ENCODE measurements around the gene SLC18A2.

The SLC18A2 gene

GRCh38 chr10:117237401-117237991 is 3.4 kb upstream of the SLC18A2 start:
- H3K9me2 ChIP-seq (replicated peaks; ENCODE audit: control insufficient read depth, low read length) = no peaks in the 10 kb centered on the region
- peaks cover 4% of the 10 kb centered on the region for H3K9me3 ChIP-seq (ENCODE audit: control insufficient read depth, insufficient read depth, low read length)
- H3K4me1 ChIP-seq (ENCODE audit: control insufficient read depth, low read length) = peaks cover 11% of the 10 kb centered on the region
- H3K27me3 ChIP-seq (ENCODE audit: control insufficient read depth, low read length) = peaks cover 24% of the 10 kb centered on the region
- H3K4me2 ChIP-seq (ENCODE audit: low read length) = no peak overlapping the region
- TF ChIP-seq CTCF (IDR thresholded peaks at IDR 0.05; ENCODE audit: low read depth, low read length, poor library complexity, severe bottlenecking) = no peak
- TF ChIP-seq EZH2phosphoT487 (IDR thresholded peaks at IDR 0.05; ENCODE audit: borderline replicate concordance, low read length) = no peak
- H3F3A ChIP-seq (ENCODE audit: control insufficient read depth, insufficient read depth) = peaks cover 6% of the 10 kb centered on the region; the same call in 1 of the 2 replicates
- no peaks in the 10 kb centered on the region for H3K79me2 ChIP-seq (ENCODE audit: control insufficient read depth, low read length)
- H3K27ac ChIP-seq (ENCODE audit: low read depth, low read length) = no peak overlapping the region
- no peaks in the 10 kb centered on the region for H3K36me3 ChIP-seq (ENCODE audit: control insufficient read depth, low read length)
- H4K20me1 ChIP-seq (ENCODE audit: control insufficient read depth, insufficient read depth, low read depth, low read length) = no peaks in the 10 kb centered on the region
- H3K4me3 ChIP-seq (ENCODE audit: low read length) = no peak overlapping the region

GRCh38 chr10:117239051-117239450 is 1.9 kb upstream of the SLC18A2 start:
- H3K4me3 ChIP-seq (ENCODE audit: low read length) = no peak overlapping the region
- no peaks in the 10 kb centered on the region for H3K36me3 ChIP-seq (ENCODE audit: control insufficient read depth, low read length)
- H4K20me1 ChIP-seq (ENCODE audit: control insufficient read depth, insufficient read depth, low read depth, low read length) = no peaks in the 10 kb centered on the region
- H3K27me3 ChIP-seq (ENCODE audit: control insufficient read depth, low read length) = peaks cover 16% of the 10 kb centered on the region
- H3K27ac ChIP-seq (ENCODE audit: low read depth, low read length) = no peak overlapping the region
- H3K9me3 ChIP-seq (ENCODE audit: control insufficient read depth, insufficient read depth, low read length) = peaks cover 4% of the 10 kb centered on the region
- TF ChIP-seq CTCF (IDR thresholded peaks at IDR 0.05; ENCODE audit: low read depth, low read length, poor library complexity, severe bottlenecking) (no peak), EZH2phosphoT487 (IDR thresholded peaks at IDR 0.05; ENCODE audit: borderline replicate concordance, low read length) (no peak)
- H3K4me2 ChIP-seq (ENCODE audit: low read length) = no peak overlapping the region
- H3F3A ChIP-seq (ENCODE audit: control insufficient read depth, insufficient read depth) = peaks cover 6% of the 10 kb centered on the region; the same call in 1 of the 2 replicates
- H3K79me2 ChIP-seq (ENCODE audit: control insufficient read depth, low read length) = no peaks in the 10 kb centered on the region
- H3K4me1 ChIP-seq (ENCODE audit: control insufficient read depth, low read length) = peaks cover 11% of the 10 kb centered on the region
- H3K9me2 ChIP-seq (replicated peaks; ENCODE audit: control insufficient read depth, low read length) = no peaks in the 10 kb centered on the region

- peaks cover 11% of the 10 kb centered on the region for H3K4me1 ChIP-seq (ENCODE audit: control insufficient read depth, low read length)
- H3F3A ChIP-seq (ENCODE audit: control insufficient read depth, insufficient read depth) = peaks cover 6% of the 10 kb centered on the region; the same call in 1 of the 2 replicates
- no peaks in the 10 kb centered on the region for H3K36me3 ChIP-seq (ENCODE audit: control insufficient read depth, low read length)
- no peaks in the 10 kb centered on the region for H4K20me1 ChIP-seq (ENCODE audit: control insufficient read depth, insufficient read depth, low read depth, low read length)
- H3K27ac ChIP-seq (ENCODE audit: low read depth, low read length) = no peak overlapping the region
- no peaks in the 10 kb centered on the region for H3K9me2 ChIP-seq (replicated peaks; ENCODE audit: control insufficient read depth, low read length)
- no peak overlapping the region for H3K4me2 ChIP-seq (ENCODE audit: low read length)
- H3K79me2 ChIP-seq (ENCODE audit: control insufficient read depth, low read length) = no peaks in the 10 kb centered on the region
- H3K27me3 ChIP-seq (ENCODE audit: control insufficient read depth, low read length) = peaks cover 16% of the 10 kb centered on the region
- no peak overlapping the region for H3K4me3 ChIP-seq (ENCODE audit: low read length)
- no peak for TF ChIP-seq EZH2phosphoT487 (IDR thresholded peaks at IDR 0.05; ENCODE audit: borderline replicate concordance, low read length)
- no peak for TF ChIP-seq CTCF (IDR thresholded peaks at IDR 0.05; ENCODE audit: low read depth, low read length, poor library complexity, severe bottlenecking)
- peaks cover 4% of the 10 kb centered on the region for H3K9me3 ChIP-seq (ENCODE audit: control insufficient read depth, insufficient read depth, low read length)
Measured at GRCh38 chr10:117239721-117240620, 943 bp upstream of the SLC18A2 start.
